GM18873 (cell line): ENCODE results near the gene PDE10A.

Source experiments
- ATAC-seq: cut with Tn5 transposase; IDR thresholded peaks from one replicate; pipeline ENCODE4 v1.9.1; 2021; ENCODE audit warnings: mild to moderate bottlenecking, moderate library complexity, moderate number of reproducible peaks; ENCODE audit not compliant: unreplicated experiment, low FRiP score

The PDE10A gene

DNA sequence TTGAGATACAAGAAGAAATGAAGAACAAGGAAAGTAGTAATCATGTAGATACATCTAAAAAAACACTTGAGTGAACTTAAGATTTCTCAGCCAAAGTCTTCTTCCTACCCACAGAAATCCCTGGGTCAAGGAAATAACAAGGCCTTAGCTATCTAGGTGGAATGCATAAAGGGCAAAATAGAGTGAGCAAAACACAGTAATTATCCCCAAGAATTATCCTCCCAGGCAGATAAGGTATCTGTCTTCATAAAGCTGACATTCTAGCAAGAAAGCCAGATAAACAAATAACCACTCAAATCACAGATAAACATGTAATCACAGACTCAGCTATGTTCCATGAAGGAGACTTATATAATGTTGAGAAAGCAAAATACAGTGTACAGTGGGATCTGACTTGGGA is 216.7 kb downstream of the PDE10A start:
- ATAC-seq, result no peak

GRCh38 chr6:165443462-165443861 is 219.6 kb downstream of the PDE10A start:
- ATAC-seq, result no peak

DNA sequence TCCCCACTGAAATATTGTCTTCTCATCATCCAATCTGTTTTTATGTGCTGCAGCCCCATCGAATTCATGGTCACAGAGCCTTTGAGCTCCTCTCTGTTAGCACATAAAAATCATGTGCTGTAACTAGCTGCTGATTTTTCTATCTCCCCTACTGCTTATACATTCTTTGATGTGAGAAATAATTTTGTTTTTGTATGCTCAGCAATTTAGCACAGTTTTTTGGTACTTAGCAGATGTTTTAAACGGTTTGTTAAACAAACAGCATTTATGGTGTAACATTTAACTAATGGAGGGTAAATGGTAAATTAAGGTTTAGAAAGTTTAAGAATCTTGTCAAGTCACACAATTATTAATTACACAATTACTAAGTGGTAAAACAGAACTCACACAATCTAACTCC is 221.9 kb downstream of the PDE10A start:
- ATAC-seq, result no peak

DNA sequence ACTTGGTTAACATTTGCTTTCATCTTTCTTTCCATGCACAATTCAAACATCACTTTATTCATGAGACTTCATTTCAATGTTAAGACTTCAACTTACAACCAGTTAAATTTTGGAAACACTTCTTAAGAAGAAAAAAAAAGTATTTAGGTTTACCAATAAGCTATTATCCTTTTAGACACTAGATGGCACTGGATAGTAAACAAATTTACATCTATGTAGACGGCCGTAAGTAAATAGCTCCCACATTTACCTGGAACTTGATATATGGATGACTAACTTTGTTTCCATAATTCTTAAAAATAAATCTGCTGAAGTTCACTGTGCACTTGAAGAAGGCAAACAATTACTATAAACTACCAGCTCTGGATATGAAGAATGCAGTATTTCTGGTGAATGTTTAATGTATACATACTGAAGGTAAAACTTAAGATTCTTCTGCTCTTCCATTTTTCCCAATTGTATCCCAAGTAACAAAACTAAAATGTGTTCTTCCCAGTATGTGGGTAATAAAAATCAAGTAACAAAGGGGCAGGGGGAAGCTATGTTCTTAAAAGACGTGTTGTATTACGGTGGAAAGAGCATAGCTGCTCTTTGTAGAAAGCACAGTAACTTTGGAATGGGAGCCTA is 223.0 kb downstream of the PDE10A start:
- no peak for ATAC-seq

DNA sequence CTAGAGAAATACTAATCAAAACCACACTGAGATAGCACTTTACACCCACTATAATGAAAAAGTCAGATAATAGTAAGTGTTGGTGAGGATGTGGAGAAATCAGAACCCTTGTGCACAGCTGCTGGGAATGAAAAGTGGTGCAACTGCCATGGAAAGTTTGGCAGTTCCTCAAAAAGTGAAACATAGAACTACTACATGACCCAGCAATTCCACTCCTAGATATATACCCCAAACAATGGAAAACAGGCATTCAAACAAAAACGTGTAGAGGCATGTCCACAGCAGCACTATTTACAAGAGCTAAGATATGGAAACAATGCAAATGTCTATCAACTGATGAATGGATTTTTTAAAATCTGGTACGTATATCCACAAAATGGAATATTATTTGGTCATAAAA is 236.1 kb downstream of the PDE10A start:
- ATAC-seq, result no peak

- ATAC-seq, result no peak
Measured at GRCh38 chr6:165422192-165422591, 240.8 kb downstream of the PDE10A start.

DNA sequence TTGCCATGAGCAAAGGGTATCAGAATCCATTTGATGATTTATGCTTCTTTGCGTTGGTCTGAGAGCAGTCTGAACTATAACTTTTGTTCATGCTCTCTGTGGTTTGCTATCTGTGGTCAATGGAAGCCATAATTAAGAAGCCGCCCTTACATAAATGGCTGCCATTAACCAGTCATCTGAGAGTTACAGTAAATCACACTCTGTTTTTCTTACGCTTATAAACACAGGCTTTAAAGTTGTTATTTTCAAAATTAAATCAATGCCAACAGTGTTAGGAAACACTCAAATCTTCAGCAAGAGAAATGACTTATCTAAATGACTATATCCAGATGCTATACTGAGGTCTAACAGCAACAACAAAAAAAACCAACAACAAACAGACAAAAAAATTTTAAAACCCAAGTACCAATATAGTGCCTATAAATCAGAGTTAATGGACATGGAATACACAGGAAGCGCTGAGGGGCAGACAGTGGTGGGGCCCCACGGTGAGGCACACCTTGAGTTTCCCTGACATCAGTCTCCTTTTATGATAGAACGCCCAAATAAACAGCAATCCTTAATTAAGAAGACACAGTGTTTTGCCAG is 245.7 kb downstream of the PDE10A start:
- no peak for ATAC-seq

DNA sequence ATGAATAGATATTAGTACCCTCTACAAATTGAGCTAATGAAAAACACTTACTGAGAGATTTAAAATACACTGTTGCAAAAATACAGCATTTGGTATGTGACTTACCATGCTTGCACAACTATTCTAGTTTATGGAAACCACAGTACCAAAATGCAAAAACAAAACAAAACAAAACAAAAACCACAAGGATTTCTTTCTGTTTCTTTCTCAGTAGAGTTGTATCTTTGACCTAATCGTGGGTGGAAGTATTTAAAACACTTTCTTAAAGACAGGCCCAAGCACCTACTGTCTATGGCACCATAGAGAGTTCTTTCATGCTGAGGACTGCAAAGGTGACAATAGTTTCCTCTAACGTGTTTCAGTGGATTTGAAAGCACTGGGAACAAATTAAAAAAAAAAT is 258.3 kb downstream of the PDE10A start:
- no peak for ATAC-seq

GRCh38 chr6:165404296-165404695 is 258.7 kb downstream of the PDE10A start:
- ATAC-seq, result no peak

DNA sequence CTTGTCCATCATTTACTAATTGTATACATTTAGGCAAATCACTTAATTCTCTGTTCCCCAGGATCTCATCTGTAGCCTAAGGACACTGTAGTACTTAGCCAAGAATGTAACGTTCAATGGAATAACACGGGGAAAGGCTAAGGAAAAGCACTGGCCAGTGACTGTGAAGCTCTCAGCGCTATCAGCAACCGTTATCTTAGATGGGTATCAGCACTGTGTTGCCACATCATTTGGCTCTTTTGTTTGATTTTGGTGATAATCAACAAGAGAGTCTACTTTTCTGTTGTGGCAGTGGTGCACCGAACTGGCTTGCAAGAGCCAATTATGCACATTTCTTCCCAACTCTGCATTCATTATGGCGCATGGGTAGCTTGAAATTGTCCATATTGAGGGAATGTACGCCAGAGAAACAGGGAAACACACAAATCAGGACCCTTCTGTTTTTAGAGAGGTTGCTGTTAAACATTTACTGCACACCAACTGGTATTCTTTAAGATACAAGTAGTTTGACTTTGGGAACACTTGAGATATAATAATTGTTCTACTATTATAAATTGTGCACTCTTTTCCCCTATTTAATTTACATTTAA is 259.9 kb downstream of the PDE10A start:
- no peak for ATAC-seq

GRCh38 chr6:165401092-165401491 is 261.9 kb downstream of the PDE10A start:
- no peak for ATAC-seq

DNA sequence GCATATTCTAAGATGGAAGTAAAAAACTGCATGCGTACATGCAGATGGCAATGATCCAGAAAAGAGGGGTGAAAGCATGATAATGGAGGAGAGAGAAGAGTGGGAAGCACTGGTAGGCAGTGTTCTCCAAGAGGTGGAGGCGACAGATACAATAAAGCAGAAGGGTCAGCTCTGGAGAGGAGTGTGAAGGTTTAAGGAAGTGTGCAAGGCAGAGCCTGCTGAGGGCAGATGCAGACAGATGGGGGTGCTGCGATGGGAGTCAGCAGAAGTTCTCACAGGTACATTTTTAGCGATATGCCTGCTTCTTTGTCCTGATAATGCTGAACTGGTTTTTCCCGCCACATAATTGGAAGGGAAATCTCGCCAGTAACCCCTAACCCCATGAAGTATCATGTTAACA is 272.6 kb downstream of the PDE10A start:
- no peak for ATAC-seq

DNA sequence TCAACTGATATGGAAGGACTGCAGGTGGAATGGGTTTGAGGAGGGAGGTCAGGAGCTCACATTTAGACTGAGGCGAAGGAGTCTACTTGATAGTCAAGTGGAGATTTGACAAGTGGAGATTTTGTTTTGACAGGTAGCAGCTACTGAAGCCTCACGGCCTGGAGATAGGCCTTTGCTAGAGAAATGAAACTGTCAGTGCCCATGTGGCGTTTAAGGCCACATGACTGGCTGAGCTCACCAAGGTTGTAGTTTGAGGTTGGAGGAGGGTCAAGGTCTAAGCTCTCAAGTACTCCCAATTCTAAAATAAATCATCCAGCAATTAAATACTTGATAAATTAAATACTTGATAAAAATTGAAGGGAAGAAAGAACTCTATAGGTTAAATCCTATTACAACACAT is 273.5 kb downstream of the PDE10A start:
- no peak for ATAC-seq

GRCh38 chr6:165383323-165383722 is 279.7 kb downstream of the PDE10A start:
- ATAC-seq, result no peak

DNA sequence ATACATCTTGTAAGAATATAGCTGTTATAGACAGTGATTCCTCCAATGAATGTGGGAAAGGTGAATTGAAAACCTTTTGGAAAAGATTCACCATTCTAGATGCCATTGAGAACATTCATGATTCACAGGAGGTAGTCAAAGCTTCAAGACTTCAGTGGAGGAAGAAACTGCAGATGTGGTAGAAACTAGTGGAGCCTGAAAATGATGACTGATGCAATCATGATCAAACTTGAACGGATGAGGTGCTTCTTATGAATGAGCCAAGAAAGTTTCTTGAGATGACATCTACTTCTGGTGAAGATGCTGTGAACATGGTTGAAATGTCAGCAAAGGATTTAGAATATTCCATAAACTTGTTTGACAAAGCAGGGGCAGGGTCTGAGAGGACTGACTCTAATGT is 286.9 kb downstream of the PDE10A start:
- no peak for ATAC-seq

- ATAC-seq, result no peak
Measured at GRCh38 chr6:165365371-165365770, 297.7 kb downstream of the PDE10A start.

GRCh38 chr6:165345700-165346099 is 317.3 kb downstream of the PDE10A start:
- no peak for ATAC-seq

GRCh38 chr6:165340532-165340931 is 322.5 kb downstream of the PDE10A start:
- ATAC-seq, result no peak

GRCh38 chr6:165325609-165326008 is 337.4 kb downstream of the PDE10A start:
- ATAC-seq, result no peak

GRCh38 chr6:165321555-165322145 is 341.4 kb downstream of the PDE10A start:
- ATAC-seq, result no peak

DNA sequence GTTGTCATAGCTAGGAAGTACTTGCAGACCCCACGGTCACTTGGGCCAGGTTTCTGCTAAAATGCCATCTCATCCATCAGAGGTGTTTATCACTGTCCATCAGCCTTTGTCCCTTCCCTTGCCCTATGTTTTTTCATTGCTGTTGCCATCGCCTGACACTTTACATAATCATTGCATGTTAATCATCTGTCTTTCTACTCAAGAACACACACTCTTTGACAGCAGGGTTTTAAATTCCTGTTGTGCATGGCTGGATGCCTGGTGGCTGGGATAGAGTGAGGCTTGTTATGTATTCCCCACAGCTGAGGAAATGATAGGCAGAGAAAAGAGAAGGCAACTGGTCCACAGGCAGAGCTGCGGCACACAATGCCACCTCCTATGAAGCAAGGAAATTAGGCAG is 341.9 kb downstream of the PDE10A start:
- ATAC-seq, result no peak

DNA sequence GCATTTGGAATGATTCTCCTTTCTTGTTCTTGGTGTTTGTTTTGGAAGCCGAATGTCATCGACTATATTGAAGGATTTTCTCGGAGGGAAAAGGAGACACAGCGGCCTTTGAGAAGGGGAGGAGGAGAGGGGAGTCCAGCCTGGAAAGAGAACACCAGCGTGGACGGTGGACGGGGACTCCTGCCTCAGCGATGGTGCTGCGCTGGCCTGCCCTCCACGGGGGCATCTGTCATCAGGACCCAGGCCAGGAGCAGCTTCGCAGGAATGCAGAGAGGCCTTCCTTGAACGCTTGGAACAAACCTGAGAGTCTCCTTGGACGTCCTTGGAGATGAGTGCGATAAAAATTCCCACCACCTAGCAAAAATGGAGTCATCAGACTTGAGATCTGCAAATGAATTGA is 345.3 kb downstream of the PDE10A start:
- no peak for ATAC-seq
